NK-92 treated with Interleukin-12 subunit alpha and Interleukin-12 subunit beta, amount 100 ng/mL, for 24 hours (cell line): ENCODE results near the gene DNAJB4.
"Not testable (repeated sequence)": the region's sequence is repeated elsewhere in the genome, so short reads cannot be mapped to it uniquely, and the experiment has no call there.

ENCODE experiments used
- DNase-seq: peaks from one replicate; lab custom pipeline; 2025; lab: John Stamatoyannopoulos, UW

The DNAJB4 gene

GRCh38 chr1:78038491-78038939 is 33.8 kb downstream of the DNAJB4 start:
- DNase-seq: no peak

- DNase-seq: no peak
These were observed 35.8 kb downstream of the DNAJB4 start for GRCh38 chr1:78040484-78041089.

GRCh38 chr1:78043436-78043835 is 38.7 kb downstream of the DNAJB4 start:
- DNase-seq: no peak

- DNase-seq: no peak
These were observed 40.2 kb downstream of the DNAJB4 start for GRCh38 chr1:78044796-78045562.

GRCh38 chr1:78045563-78045925 is 40.8 kb downstream of the DNAJB4 start:
- no peak for DNase-seq

GRCh38 chr1:78045926-78046778 is 41.4 kb downstream of the DNAJB4 start, which contains the start of gene GIPC2:
GIPC2 (plus strand) TSS chr1:78045966; CDS start chr1:78046095, 129 bp downstream.
- no peak for DNase-seq

- no peak for DNase-seq
These were observed 42.4 kb downstream of the DNAJB4 start for GRCh38 chr1:78047106-78047505.

- no peak for DNase-seq
These were observed 42.9 kb downstream of the DNAJB4 start for GRCh38 chr1:78047631-78048030.

GRCh38 chr1:78048446-78048845 is 43.7 kb downstream of the DNAJB4 start:
- no peak for DNase-seq

- no peak for DNase-seq
These were observed 44.7 kb downstream of the DNAJB4 start for GRCh38 chr1:78049396-78049795.

- no peak for DNase-seq
These were observed 46.3 kb downstream of the DNAJB4 start for GRCh38 chr1:78051005-78051404.

GRCh38 chr1:78052685-78053405 is 48.1 kb downstream of the DNAJB4 start:
- no peak for DNase-seq

GRCh38 chr1:78053498-78053897 is 48.8 kb downstream of the DNAJB4 start:
- no peak for DNase-seq

- no peak for DNase-seq
These were observed 49.8 kb downstream of the DNAJB4 start for GRCh38 chr1:78054559-78054958.

GRCh38 chr1:78054972-78055371 is 50.2 kb downstream of the DNAJB4 start:
- no peak for DNase-seq

GRCh38 chr1:78055565-78056132 is 50.9 kb downstream of the DNAJB4 start:
- DNase-seq: no peak

GRCh38 chr1:78058670-78059069 is 53.9 kb downstream of the DNAJB4 start:
- no peak for DNase-seq

- no peak for DNase-seq
These were observed 56.3 kb downstream of the DNAJB4 start for GRCh38 chr1:78060857-78061563.

GRCh38 chr1:78061825-78062523 is 57.2 kb downstream of the DNAJB4 start:
- DNase-seq: no peak

- DNase-seq: not testable (repeated sequence)
These were observed 60.1 kb downstream of the DNAJB4 start for GRCh38 chr1:78064886-78065285.
